Endothelial cell of umbilical vein (primary cell): ENCODE measurements around the gene EFR3B. TPM values are rescaled to one million over a fixed set of nuclear protein-coding genes. Genes with fewer than 3 reads are reported as not detected.

Source experiments
- BruUV-seq: library from RNA; stranded (reverse); fragments of 400-500 nt; replicated peaks from 2 replicates; lab custom pipeline; 2021; lab: Mats Ljungman, UMichigan
- CTCF ChIA-PET: fragments of 300-600, 350-600 bp; sonication (Branson Sonifier 250); formaldehyde crosslinking; loops from one replicate; lab custom pipeline; 2021; ENCODE audit warnings: antibody characterized with exemption, inconsistent platforms; lab: Charles Lee
- POLR2A ChIA-PET: fragments of 300-600, 350-600 bp; sonication (Branson Sonifier 250); formaldehyde crosslinking; loops from one replicate; lab custom pipeline; 2021; ENCODE audit warnings: antibody characterized with exemption, inconsistent platforms; lab: Charles Lee
- DNase-seq: peaks from one replicate; pipeline ENCODE4 v3.0.0-alpha.2; 2011; ENCODE audit warnings: low read depth, low spot score
- FAIRE-seq: peaks from 2 replicates; lab custom pipeline; 2011; peaks lifted over from hg19 to GRCh38; lab: Jason Lieb, UNC
- H2AFZ ChIP-seq: 2 replicates; pipeline ENCODE4 v1.6.0; 2012; ENCODE audit warnings: low read depth, low read length, control low read depth, inconsistent platforms
- H3K27ac ChIP-seq: 2 replicates; pipeline ENCODE4 v1.5.1; 2011; ENCODE audit warnings: low read depth, mild to moderate bottlenecking, control low read depth, low read length, moderate library complexity; ENCODE audit not compliant: insufficient read depth
- H3K27me3 ChIP-seq, 2 experiments: 2 replicates each; pipeline versions ENCODE4 v1.6.0 to v1.6.1; 2011; ENCODE audit warnings: low read length in 2 of 2, mixed read lengths in 1 of 2; ENCODE audit not compliant: control insufficient read depth in 2 of 2, insufficient read depth in 2 of 2
- H3K36me3 ChIP-seq, 2 experiments: 2 replicates in 1 of 2; 3 replicates in 1 of 2; pipeline ENCODE4 v1.5.1; 2011; ENCODE audit warnings: low read length in 2 of 2, mild to moderate bottlenecking in 1 of 2, moderate library complexity in 1 of 2; ENCODE audit not compliant: control insufficient read depth in 2 of 2, insufficient read depth in 2 of 2; ENCODE audit errors: extremely low read depth in 1 of 2
- H3K4me1 ChIP-seq: 3 replicates; pipeline ENCODE4 v1.5.1; 2011; ENCODE audit warnings: mild to moderate bottlenecking, low read length; ENCODE audit not compliant: control insufficient read depth, insufficient read depth; ENCODE audit errors: extremely low read depth
- H3K4me2 ChIP-seq: 2 replicates; pipeline ENCODE4 v1.6.1; 2011; ENCODE audit warnings: low read length, control low read depth, mixed read lengths; ENCODE audit not compliant: insufficient read depth
- H3K4me3 ChIP-seq, 3 experiments: fragments of 200-600 bp in 1 of 3; sonication (generic), shearing (Covaris generic) in 1 of 3; replicated peaks in 1 of 3; 2 replicates each; pipeline ENCODE4 v1.5.1; 2011 to 2016; ENCODE audit warnings: control low read depth in 3 of 3, low read length in 3 of 3, mild to moderate bottlenecking in 2 of 3, inconsistent platforms in 1 of 3, low read depth in 1 of 3, moderate library complexity in 1 of 3; ENCODE audit not compliant: insufficient read depth in 1 of 3
- H3K79me2 ChIP-seq: 2 replicates; pipeline ENCODE4 v1.6.0; 2012; ENCODE audit warnings: low read length, inconsistent platforms; ENCODE audit not compliant: control insufficient read depth, insufficient read depth
- H3K9ac ChIP-seq: replicated peaks from 2 replicates; pipeline ENCODE3; 2011; ENCODE audit warnings: low read length, control low read depth; ENCODE audit not compliant: insufficient read depth; ENCODE audit errors: extremely low read depth
- H3K9me1 ChIP-seq: replicated peaks from 3 replicates; pipeline ENCODE4 v1.6.0; 2011; ENCODE audit warnings: mild to moderate bottlenecking, low read length; ENCODE audit not compliant: control insufficient read depth, insufficient read depth; ENCODE audit errors: extremely low read depth
- H3K9me3 ChIP-seq: replicated peaks from 2 replicates; pipeline ENCODE4 v1.5.1; 2012; ENCODE audit warnings: low read length, inconsistent platforms; ENCODE audit not compliant: control insufficient read depth, insufficient read depth
- H4K20me1 ChIP-seq: replicated peaks from 2 replicates; pipeline ENCODE3; 2011; ENCODE audit warnings: mild to moderate bottlenecking, low read length; ENCODE audit not compliant: control insufficient read depth, insufficient read depth; ENCODE audit errors: extremely low read depth
- CTCF ChIP-seq, 2 donors: IDR thresholded peaks; 1 replicate in 1 of 2; 2 replicates in 1 of 2; pipeline ENCODE4 v1.5.1; 2011; ENCODE audit warnings: low read length in 2 of 2, mild to moderate bottlenecking in 2 of 2, moderate library complexity in 2 of 2, control low read depth in 1 of 2, inconsistent platforms in 1 of 2, low read depth in 1 of 2; ENCODE audit not compliant: insufficient read depth in 1 of 2; ENCODE audit errors: extremely low read depth in 1 of 2
- FOS ChIP-seq: IDR thresholded peaks from 2 replicates; pipeline ENCODE4 v1.6.1; 2011; ENCODE audit warnings: mild to moderate bottlenecking, low read length, moderate library complexity, borderline replicate concordance; ENCODE audit not compliant: insufficient read depth
- GATA2 ChIP-seq: IDR thresholded peaks from 2 replicates; pipeline ENCODE4 v1.7.0; 2011; ENCODE audit warnings: low read depth, mild to moderate bottlenecking, moderate library complexity, mixed read lengths, low read length; ENCODE audit not compliant: insufficient read length, insufficient read depth
- MAX ChIP-seq: IDR thresholded peaks from 2 replicates; pipeline ENCODE4 v1.6.1; 2011; ENCODE audit not compliant: insufficient read depth, insufficient read length
- MYC ChIP-seq: IDR thresholded peaks from one replicate; pipeline ENCODE4 v1.6.1; 2011; ENCODE audit warnings: mild to moderate bottlenecking, low read depth, low read length
- POLR2A ChIP-seq: IDR thresholded peaks from 2 replicates; pipeline ENCODE4 v1.6.1; 2012; ENCODE audit warnings: low read depth, mild to moderate bottlenecking, control low read depth, low read length
- dilution Hi-C: fragments of 300-500 bp; cut with MboI; formaldehyde crosslinking; loops from one replicate; pipeline ENCODE4 v1.15.0; 2019; ENCODE audit warnings: low sequenced_read_pairs; ENCODE audit not compliant: extremely low pct_ligation_motif_present
- intact Hi-C: fragments of 100-400 bp; cut with micrococcal nuclease; formaldehyde crosslinking; loops from one replicate; pipeline ENCODE4 v1.10.0; 2022
- polyA plus RNA-seq, 4 experiments: library from polyadenylated mRNA; depleted of rRNA in 3 of 4; stranded (reverse) in 3 of 4; unstranded in 1 of 4; fragments of >200 nt; gene quantifications; 2 replicates each; pipeline versions ENCODE4 v1.2.1 to v1.2.3, GENCODE V29; 2011 to 2012; ENCODE audit warnings: missing spikeins in 1 of 4
- total RNA-seq: library from RNA; stranded (reverse); gene quantifications from 2 replicates; pipeline ENCODE4 v1.2.3, GENCODE V29; 2021

Gene EFR3B
- total and polyA plus RNA-seq, 2 donors (not counting 3 experiments of a cell fraction or from before 2014, with no cell fraction given): 0.15 to 0.77 TPM

- BruUV-seq: no TSS peak
- no peak overlapping the region for H3K27ac ChIP-seq
- no peak overlapping the region for H3K4me3 ChIP-seq
- H3K9me3 ChIP-seq: no peaks in the 10 kb centered on the region
- DNase-seq (no peak), FAIRE-seq (no peak)
- intact Hi-C loops: no loop called here
- no peak overlapping the region for H3K9ac ChIP-seq
- POLR2A ChIA-PET: no interaction called here
- TF ChIP-seq MAX (no peak), CTCF (IDR thresholded peaks at IDR 0.05; ENCODE audit: extremely low read depth in 1 of 2, insufficient read depth in 1 of 2, low read depth in 1 of 2, low read length in 2 of 2) (no peak), GATA2 (no peak), POLR2A (no peak)
- H3K36me3 ChIP-seq: no peaks in the 10 kb centered on the region
- no peaks in the 10 kb centered on the region for H3K9me1 ChIP-seq
- peaks cover 0 to 4% of the 10 kb centered on the region in 2 experiments for H3K27me3 ChIP-seq
- dilution Hi-C loops: no loop called here
- no peak overlapping the region for H2AFZ ChIP-seq
- no peaks in the 10 kb centered on the region for H4K20me1 ChIP-seq
- H3K4me1 ChIP-seq: no peaks in the 10 kb centered on the region
- CTCF ChIA-PET: interaction anchor here (1.1 kb wide), 1 partner anchor 29 kb away, joined by 3 read pairs; no protein-coding TSS in a partner anchor
- no peak overlapping the region for H3K4me2 ChIP-seq
- no peaks in the 10 kb centered on the region for H3K79me2 ChIP-seq
These were observed 27.2 kb upstream of the EFR3B start for GRCh38 chr2:25014631-25015030.

GRCh38 chr2:25018681-25019080 is 23.2 kb upstream of the EFR3B start:
- DNase-seq (no peak), FAIRE-seq (no peak)
- ChIA-PET CTCF (no interaction called here), POLR2A (no interaction called here)
- Histone ChIP-seq H3K79me2 (no peaks in the 10 kb centered on the region), H3K9me1 (no peaks in the 10 kb centered on the region), H3K36me3 (no peaks in the 10 kb centered on the region), H4K20me1 (no peaks in the 10 kb centered on the region), H3K27me3 (peaks cover 5 to 6% of the 10 kb centered on the region in 2 experiments), H3K4me2 (no peak overlapping the region), H3K4me3 (no peak overlapping the region), H3K27ac (no peak overlapping the region), H2AFZ (no peak overlapping the region), H3K9ac (no peak overlapping the region), H3K9me3 (no peaks in the 10 kb centered on the region), H3K4me1 (no peaks in the 10 kb centered on the region)
- BruUV-seq: no TSS peak
- intact Hi-C loops (no loop called here), dilution Hi-C loops (no loop called here)
- TF ChIP-seq FOS (no peak), MYC (no peak), POLR2A (no peak)
